ENCODE results near the gene ADGRD1. TPM values are rescaled to one million over a fixed set of nuclear protein-coding genes. Genes with fewer than 3 reads are reported as not detected.
"Not testable (repeated sequence)": the region's sequence is repeated elsewhere in the genome, so short reads cannot be mapped to it uniquely, and the experiment has no call there.

ADGRD1 gene
- total and polyA plus RNA-seq, 2 donors, result 0.94 to 2.1 TPM

- Histone ChIP-seq H3K27me3 (ENCODE audit: control insufficient read depth in 2 of 2, insufficient read depth in 1 of 2, low read length in 1 of 2) (no peaks in the 10 kb centered on the region), H3K4me1 (ENCODE audit: control insufficient read depth in 2 of 2, insufficient read depth in 2 of 2, low read length in 2 of 2) (no peaks in the 10 kb centered on the region), H3K27ac (ENCODE audit: low read depth in 1 of 2, low read length in 1 of 2) (no peak overlapping the region), H3K4me3 (ENCODE audit: low read length in 2 of 2) (no peak overlapping the region), H3K36me3 (ENCODE audit: control insufficient read depth in 2 of 2, insufficient read depth in 2 of 2, low read length in 1 of 2) (no peaks in the 10 kb centered on the region), H3K9me3 (ENCODE audit: control insufficient read depth in 2 of 2, insufficient read depth in 1 of 2, low read length in 1 of 2) (no peaks in the 10 kb centered on the region)
- WGBS, result 95% methylated on average over 19 of the region's 19 CpGs
- no peak for DNase-seq (ENCODE audit: low read depth in 6 of 9, low spot score in 9 of 9)
Measured at GRCh38 chr12:131124487-131125280, 171.0 kb downstream of the ADGRD1 start.

- DNase-seq (ENCODE audit: low read depth in 6 of 9, low spot score in 9 of 9), result no peak
Measured at GRCh38 chr12:131126662-131127173, 173.0 kb downstream of the ADGRD1 start.

GRCh38 chr12:131128556-131128955 lies 174.8 kb downstream of the ADGRD1 start:
- Histone ChIP-seq H3K9me3 (ENCODE audit: control insufficient read depth in 2 of 2, insufficient read depth in 1 of 2, low read length in 1 of 2) (no peaks in the 10 kb centered on the region), H3K27ac (ENCODE audit: low read depth in 1 of 2, low read length in 1 of 2) (no peak overlapping the region), H3K27me3 (ENCODE audit: control insufficient read depth in 2 of 2, insufficient read depth in 1 of 2, low read length in 1 of 2) (no peaks in the 10 kb centered on the region), H3K4me3 (ENCODE audit: low read length in 2 of 2) (no peak overlapping the region), H3K4me1 (ENCODE audit: control insufficient read depth in 2 of 2, insufficient read depth in 2 of 2, low read length in 2 of 2) (no peaks in the 10 kb centered on the region), H3K36me3 (ENCODE audit: control insufficient read depth in 2 of 2, insufficient read depth in 2 of 2, low read length in 1 of 2) (no peaks in the 10 kb centered on the region)
- no peak for DNase-seq (ENCODE audit: low read depth in 6 of 9, low spot score in 9 of 9)
- 97% methylated on average over 6 of the region's 6 CpGs for WGBS

More at GRCh38 chr12:131126662-131127173, 173.0 kb downstream of the ADGRD1 start:
- 98% methylated on average over 7 of the region's 7 CpGs for WGBS
- H3K27me3 ChIP-seq (ENCODE audit: control insufficient read depth in 2 of 2, insufficient read depth in 1 of 2, low read length in 1 of 2), result no peaks in the 10 kb centered on the region
- H3K27ac ChIP-seq (ENCODE audit: low read depth in 1 of 2, low read length in 1 of 2), result no peak overlapping the region
- H3K4me1 ChIP-seq (ENCODE audit: control insufficient read depth in 2 of 2, insufficient read depth in 2 of 2, low read length in 2 of 2), result no peaks in the 10 kb centered on the region
- H3K4me3 ChIP-seq (ENCODE audit: low read length in 2 of 2), result no peak overlapping the region
- H3K9me3 ChIP-seq (ENCODE audit: control insufficient read depth in 2 of 2, insufficient read depth in 1 of 2, low read length in 1 of 2), result no peaks in the 10 kb centered on the region
- H3K36me3 ChIP-seq (ENCODE audit: control insufficient read depth in 2 of 2, insufficient read depth in 2 of 2, low read length in 1 of 2), result no peaks in the 10 kb centered on the region

GRCh38 chr12:131128966-131129619 lies 175.4 kb downstream of the ADGRD1 start:
- DNase-seq (ENCODE audit: low read depth in 6 of 9, low spot score in 9 of 9), result not testable (repeated sequence)

GRCh38 chr12:131129839-131130238 lies 176.1 kb downstream of the ADGRD1 start:
- no peaks in the 10 kb centered on the region for H3K36me3 ChIP-seq (ENCODE audit: control insufficient read depth in 2 of 2, insufficient read depth in 2 of 2, low read length in 1 of 2)
- 94% methylated on average over 11 of the region's 11 CpGs for WGBS
- no peak for DNase-seq (ENCODE audit: low read depth in 6 of 9, low spot score in 9 of 9)
- no peak overlapping the region for H3K27ac ChIP-seq (ENCODE audit: low read depth in 1 of 2, low read length in 1 of 2)
- H3K4me1 ChIP-seq (ENCODE audit: control insufficient read depth in 2 of 2, insufficient read depth in 2 of 2, low read length in 2 of 2), result no peaks in the 10 kb centered on the region
- no peaks in the 10 kb centered on the region for H3K27me3 ChIP-seq (ENCODE audit: control insufficient read depth in 2 of 2, insufficient read depth in 1 of 2, low read length in 1 of 2)
- H3K4me3 ChIP-seq (ENCODE audit: low read length in 2 of 2), result no peak overlapping the region
- H3K9me3 ChIP-seq (ENCODE audit: control insufficient read depth in 2 of 2, insufficient read depth in 1 of 2, low read length in 1 of 2), result no peaks in the 10 kb centered on the region

More at GRCh38 chr12:131128966-131129619, 175.4 kb downstream of the ADGRD1 start:
- not testable (repeated sequence) for H3K9me3 ChIP-seq (ENCODE audit: control insufficient read depth in 2 of 2, insufficient read depth in 1 of 2, low read length in 1 of 2); H3K4me3 ChIP-seq (ENCODE audit: low read length in 2 of 2); H3K27ac ChIP-seq (ENCODE audit: low read depth in 1 of 2, low read length in 1 of 2); H3K27me3 ChIP-seq (ENCODE audit: control insufficient read depth in 2 of 2, insufficient read depth in 1 of 2, low read length in 1 of 2); H3K36me3 ChIP-seq (ENCODE audit: control insufficient read depth in 2 of 2, insufficient read depth in 2 of 2, low read length in 1 of 2); H3K4me1 ChIP-seq (ENCODE audit: control insufficient read depth in 2 of 2, insufficient read depth in 2 of 2, low read length in 2 of 2)
- WGBS, result 90% methylated on average over 20 of the region's 20 CpGs

- DNase-seq (ENCODE audit: low read depth in 6 of 9, low spot score in 9 of 9), result no peak
- H3K9me3 ChIP-seq (ENCODE audit: control insufficient read depth in 2 of 2, insufficient read depth in 1 of 2, low read length in 1 of 2), result no peaks in the 10 kb centered on the region
- WGBS, result 94% methylated on average over 30 of the region's 30 CpGs
- no peak overlapping the region for H3K27ac ChIP-seq (ENCODE audit: low read depth in 1 of 2, low read length in 1 of 2)
- no peaks in the 10 kb centered on the region for H3K27me3 ChIP-seq (ENCODE audit: control insufficient read depth in 2 of 2, insufficient read depth in 1 of 2, low read length in 1 of 2)
- H3K4me1 ChIP-seq (ENCODE audit: control insufficient read depth in 2 of 2, insufficient read depth in 2 of 2, low read length in 2 of 2), result no peaks in the 10 kb centered on the region
- H3K4me3 ChIP-seq (ENCODE audit: low read length in 2 of 2), result no peak overlapping the region
- H3K36me3 ChIP-seq (ENCODE audit: control insufficient read depth in 2 of 2, insufficient read depth in 2 of 2, low read length in 1 of 2), result no peaks in the 10 kb centered on the region
Measured at GRCh38 chr12:131130311-131130911, 176.7 kb downstream of the ADGRD1 start.

GRCh38 chr12:131131077-131131807 lies 177.5 kb downstream of the ADGRD1 start:
- H3K27ac ChIP-seq (ENCODE audit: low read depth in 1 of 2, low read length in 1 of 2), result no peak overlapping the region
- H3K27me3 ChIP-seq (ENCODE audit: control insufficient read depth in 2 of 2, insufficient read depth in 1 of 2, low read length in 1 of 2), result no peaks in the 10 kb centered on the region
- no peak overlapping the region for H3K4me3 ChIP-seq (ENCODE audit: low read length in 2 of 2)
- H3K4me1 ChIP-seq (ENCODE audit: control insufficient read depth in 2 of 2, insufficient read depth in 2 of 2, low read length in 2 of 2), result no peaks in the 10 kb centered on the region
- WGBS, result 95% methylated on average over 20 of the region's 20 CpGs
- H3K36me3 ChIP-seq (ENCODE audit: control insufficient read depth in 2 of 2, insufficient read depth in 2 of 2, low read length in 1 of 2), result no peaks in the 10 kb centered on the region
- H3K9me3 ChIP-seq (ENCODE audit: control insufficient read depth in 2 of 2, insufficient read depth in 1 of 2, low read length in 1 of 2), result no peaks in the 10 kb centered on the region
- no peak for DNase-seq (ENCODE audit: low read depth in 6 of 9, low spot score in 9 of 9)

- WGBS, result 93% methylated on average over 10 of the region's 10 CpGs
- Histone ChIP-seq H3K27me3 (ENCODE audit: control insufficient read depth in 2 of 2, insufficient read depth in 1 of 2, low read length in 1 of 2) (no peaks in the 10 kb centered on the region), H3K4me3 (ENCODE audit: low read length in 2 of 2) (no peak overlapping the region), H3K27ac (ENCODE audit: low read depth in 1 of 2, low read length in 1 of 2) (no peak overlapping the region), H3K9me3 (ENCODE audit: control insufficient read depth in 2 of 2, insufficient read depth in 1 of 2, low read length in 1 of 2) (no peaks in the 10 kb centered on the region), H3K36me3 (ENCODE audit: control insufficient read depth in 2 of 2, insufficient read depth in 2 of 2, low read length in 1 of 2) (no peaks in the 10 kb centered on the region), H3K4me1 (ENCODE audit: control insufficient read depth in 2 of 2, insufficient read depth in 2 of 2, low read length in 2 of 2) (no peaks in the 10 kb centered on the region)
- no peak for DNase-seq (ENCODE audit: low read depth in 6 of 9, low spot score in 9 of 9)
Measured at GRCh38 chr12:131131808-131132117, 178.1 kb downstream of the ADGRD1 start.
